ENCODE data around the gene RIMS4. TPM values are rescaled to one million over a fixed set of nuclear protein-coding genes. Genes with fewer than 3 reads are reported as not detected.

RIMS4 gene
- polyA plus RNA-seq, 3 donors: not detected

DNA sequence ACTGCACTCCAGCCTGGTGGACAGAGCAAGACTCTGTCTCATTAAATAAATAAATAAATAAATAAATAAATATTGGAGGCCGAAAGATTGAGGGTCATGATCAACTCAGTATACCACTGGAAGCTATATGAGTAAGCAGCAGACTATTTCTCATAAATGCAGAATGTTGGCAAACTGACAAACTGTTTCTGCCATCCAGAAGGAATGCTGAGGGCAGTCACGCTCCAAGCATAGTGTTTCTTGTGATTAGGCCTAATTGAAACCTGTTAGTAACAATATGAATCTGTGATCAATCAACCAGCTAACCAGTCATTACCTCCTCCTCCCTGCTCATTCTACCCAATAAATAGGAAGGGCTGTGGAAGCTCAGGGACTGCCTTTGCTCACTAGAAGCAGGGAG is 79.9 kb downstream of the RIMS4 start:
- Histone ChIP-seq H2AFZ (ENCODE audit: insufficient read depth, low read depth, low read length, poor library complexity, severe bottlenecking) (no peak overlapping the region), H3K4me3 (replicated peaks in 1 of 3; ENCODE audit: low read depth in 2 of 3, low read length in 3 of 3) (no peak overlapping the region), H3K9ac (ENCODE audit: insufficient read depth, low read length, poor library complexity, severe bottlenecking) (no peak overlapping the region), H3K79me2 (ENCODE audit: insufficient read depth, low read length) (no peaks in the 10 kb centered on the region), H3K27ac (ENCODE audit: low read depth in 1 of 2, low read length in 2 of 2) (no peak overlapping the region), H3K27me3 (ENCODE audit: control insufficient read depth in 2 of 2, insufficient read depth in 2 of 2, low read length in 2 of 2) (no peaks in the 10 kb centered on the region), H4K20me1 (ENCODE audit: insufficient read depth, low read length) (no peaks in the 10 kb centered on the region), H3K4me1 (ENCODE audit: control insufficient read depth in 1 of 2, insufficient read depth in 2 of 2, low read length in 2 of 2) (peaks cover 6 to 7% of the 10 kb centered on the region in 2 donors), H3K9me3 (replicated peaks in 1 of 2; ENCODE audit: control insufficient read depth in 1 of 2, insufficient read depth in 1 of 2, low read length in 2 of 2) (no peaks in the 10 kb centered on the region), H3K4me2 (replicated peaks; ENCODE audit: extremely low read depth, low read length, poor library complexity, severe bottlenecking) (no peak overlapping the region), H3K36me3 (replicated peaks in 1 of 2; ENCODE audit: control insufficient read depth in 1 of 2, insufficient read depth in 2 of 2, low read length in 2 of 2) (no peaks in the 10 kb centered on the region)
- Mint-ChIP-seq H3K27ac (no peak overlapping the region), H3K27me3 (ENCODE audit: low read depth in 3 of 3) (peaks cover 0 to 5% (median 2%) of the 10 kb centered on the region in 3 donors), H3K4me3 (no peak overlapping the region), H3K4me1 (peaks cover 8% of the 10 kb centered on the region), H3K36me3 (no peaks in the 10 kb centered on the region), H3K9me3 (peaks cover 0 to 1% (median 0%) of the 10 kb centered on the region in 7 donors)
- DNase-seq: no peak
- no peak for TF ChIP-seq CTCF (IDR thresholded peaks at IDR 0.05)
- WGBS (ENCODE audit: insufficient coverage): no CpG with 5 or more reads among the region's 2 CpGs
- intact Hi-C loops (cut with micrococcal nuclease): loop anchor here (5.0 to 10.0 kb wide), 2 partner anchors 43 to 516 kb away; partner anchors contain the start of gene OSER1 (in 2 of the 2)

DNA sequence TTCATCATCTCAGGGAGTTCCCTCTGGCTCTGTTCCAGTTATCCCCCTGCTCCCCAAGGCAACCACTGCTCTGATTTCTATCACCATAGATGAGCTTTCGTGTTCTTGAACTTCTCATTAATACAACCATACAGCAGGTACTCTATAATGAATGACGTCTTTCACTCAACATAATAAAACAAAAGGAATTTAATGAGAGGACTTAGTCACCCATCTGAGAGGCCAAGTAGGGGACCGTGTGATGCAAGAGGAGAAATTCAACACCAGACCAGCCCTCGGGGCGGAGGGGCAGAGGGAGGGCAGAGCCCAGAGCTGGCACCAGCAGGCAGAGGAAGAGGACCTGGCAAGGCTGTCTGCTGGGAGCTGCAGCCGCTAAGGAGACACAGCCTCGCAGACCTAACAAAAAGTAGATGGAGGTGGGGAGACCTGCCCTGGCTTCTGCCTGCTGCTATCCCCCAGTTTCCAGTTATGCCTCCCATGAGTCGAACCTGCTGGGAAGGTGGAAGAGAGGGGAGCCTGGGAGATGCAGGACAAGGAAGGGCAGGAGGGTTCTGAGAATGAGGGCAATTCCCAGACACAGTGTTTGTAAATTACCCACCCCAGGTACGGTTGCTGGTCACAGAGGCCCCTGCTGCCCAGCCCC is 81.4 kb downstream of the RIMS4 start:
- Histone ChIP-seq H3K4me1 (ENCODE audit: control insufficient read depth in 1 of 2, insufficient read depth in 2 of 2, low read length in 2 of 2) (peaks cover 6 to 7% of the 10 kb centered on the region in 2 donors), H3K4me2 (replicated peaks; ENCODE audit: extremely low read depth, low read length, poor library complexity, severe bottlenecking) (no peak overlapping the region), H3K9me3 (replicated peaks in 1 of 2; ENCODE audit: control insufficient read depth in 1 of 2, insufficient read depth in 1 of 2, low read length in 2 of 2) (no peaks in the 10 kb centered on the region), H3K9ac (ENCODE audit: insufficient read depth, low read length, poor library complexity, severe bottlenecking) (no peak overlapping the region), H2AFZ (ENCODE audit: insufficient read depth, low read depth, low read length, poor library complexity, severe bottlenecking) (peak overlapping the region; percentile 51), H3K27me3 (ENCODE audit: control insufficient read depth in 2 of 2, insufficient read depth in 2 of 2, low read length in 2 of 2) (no peaks in the 10 kb centered on the region), H3K79me2 (ENCODE audit: insufficient read depth, low read length) (no peaks in the 10 kb centered on the region), H3K36me3 (replicated peaks in 1 of 2; ENCODE audit: control insufficient read depth in 1 of 2, insufficient read depth in 2 of 2, low read length in 2 of 2) (no peaks in the 10 kb centered on the region), H3K27ac (ENCODE audit: low read depth in 1 of 2, low read length in 2 of 2) (no peak overlapping the region), H4K20me1 (ENCODE audit: insufficient read depth, low read length) (no peaks in the 10 kb centered on the region), H3K4me3 (replicated peaks in 1 of 3; ENCODE audit: low read depth in 2 of 3, low read length in 3 of 3) (no peak overlapping the region)
- no peak for TF ChIP-seq CTCF (IDR thresholded peaks at IDR 0.05)
- H3K27me3 Mint-ChIP-seq (ENCODE audit: low read depth in 3 of 3): peaks cover 0 to 5% (median 2%) of the 10 kb centered on the region in 3 donors
- no peaks in the 10 kb centered on the region for H3K36me3 Mint-ChIP-seq
- H3K4me3 Mint-ChIP-seq: no peak overlapping the region
- intact Hi-C loops (cut with micrococcal nuclease): no loop called here
- no peak overlapping the region for H3K27ac Mint-ChIP-seq
- peak; percentile 26 to 65 (median 33) for DNase-seq
- H3K4me1 Mint-ChIP-seq: peaks cover 8% of the 10 kb centered on the region
- 21% methylated on average over 7 of the region's 9 CpGs for WGBS (ENCODE audit: insufficient coverage)
- peaks cover 0 to 1% (median 0%) of the 10 kb centered on the region in 7 donors for H3K9me3 Mint-ChIP-seq

All from CD14-positive monocyte (primary cell).